Mononuclear cell (primary cell): ENCODE results near the gene SHTN1. TPM values are rescaled to one million over a fixed set of nuclear protein-coding genes. Genes with fewer than 3 reads are reported as not detected.

Source experiments
- H3K27me3 ChIP-seq: 2 replicates; pipeline ENCODE4 v1.6.0; 2011; ENCODE audit warnings: low read length, control low read depth; ENCODE audit not compliant: insufficient read depth
- H3K4me1 ChIP-seq: 2 replicates; pipeline ENCODE4 v1.5.1; 2011; ENCODE audit warnings: mild to moderate bottlenecking, low read length, control low read depth; ENCODE audit not compliant: insufficient read depth
- H3K4me3 ChIP-seq: 2 replicates; pipeline ENCODE4 v1.5.1; 2011; ENCODE audit warnings: mild to moderate bottlenecking, low read length, moderate library complexity
- H3K9me3 ChIP-seq: 2 replicates; pipeline ENCODE4 v1.5.1; 2011; ENCODE audit warnings: low read depth, mild to moderate bottlenecking, control low read depth, low read length
- total RNA-seq: library from RNA; depleted of rRNA; stranded (reverse); fragments of >200 nt; gene quantifications from one replicate; pipeline ENCODE4 v1.2.3, GENCODE V29; 2012

The SHTN1 gene
- total RNA-seq, 1 donor, result 10.0 TPM

DNA sequence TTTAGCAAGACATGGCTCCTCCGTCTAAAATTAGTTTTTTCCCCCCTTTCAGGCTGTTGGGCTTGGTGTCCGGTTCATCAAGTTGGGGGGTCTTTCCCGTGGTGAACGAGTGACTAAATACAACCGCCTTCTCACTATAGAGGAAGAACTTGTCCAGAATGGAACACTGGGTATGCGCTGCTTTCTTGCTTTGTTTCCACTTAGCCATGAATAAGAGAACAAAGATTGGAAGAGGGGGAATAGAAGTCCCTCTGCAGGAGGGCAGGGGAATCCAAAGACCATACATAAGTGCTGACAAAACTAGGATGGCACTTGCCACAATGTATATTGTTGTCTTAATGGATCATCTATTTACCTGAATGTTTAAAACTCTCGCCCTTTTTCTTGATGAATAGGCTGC, 125.2 kb downstream of the SHTN1 start:
- Histone ChIP-seq H3K4me1 (no peaks in the 10 kb centered on the region), H3K9me3 (no peaks in the 10 kb centered on the region), H3K27me3 (no peaks in the 10 kb centered on the region), H3K4me3 (no peak overlapping the region)

DNA sequence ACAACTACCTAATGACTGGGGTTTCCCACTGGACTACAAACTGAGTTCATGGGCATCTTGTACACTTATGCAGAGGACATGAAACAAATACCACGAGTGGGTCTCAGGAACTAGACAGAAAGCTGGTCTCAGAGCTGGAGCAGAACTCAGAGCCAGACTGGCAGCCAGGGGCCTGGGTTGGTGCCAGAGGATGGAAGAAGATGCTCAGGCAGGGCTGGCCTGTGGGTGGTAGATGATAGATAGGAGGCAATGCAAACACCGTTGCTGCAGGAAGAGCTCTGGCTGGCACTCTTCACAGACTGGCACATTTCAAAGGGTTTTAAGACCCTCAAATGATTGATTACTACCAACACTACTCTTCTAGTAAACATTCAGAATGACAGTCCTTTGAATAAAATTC, 126.9 kb downstream of the SHTN1 start:
- Histone ChIP-seq H3K4me3 (no peak overlapping the region), H3K27me3 (no peaks in the 10 kb centered on the region), H3K9me3 (no peaks in the 10 kb centered on the region), H3K4me1 (no peaks in the 10 kb centered on the region)

DNA sequence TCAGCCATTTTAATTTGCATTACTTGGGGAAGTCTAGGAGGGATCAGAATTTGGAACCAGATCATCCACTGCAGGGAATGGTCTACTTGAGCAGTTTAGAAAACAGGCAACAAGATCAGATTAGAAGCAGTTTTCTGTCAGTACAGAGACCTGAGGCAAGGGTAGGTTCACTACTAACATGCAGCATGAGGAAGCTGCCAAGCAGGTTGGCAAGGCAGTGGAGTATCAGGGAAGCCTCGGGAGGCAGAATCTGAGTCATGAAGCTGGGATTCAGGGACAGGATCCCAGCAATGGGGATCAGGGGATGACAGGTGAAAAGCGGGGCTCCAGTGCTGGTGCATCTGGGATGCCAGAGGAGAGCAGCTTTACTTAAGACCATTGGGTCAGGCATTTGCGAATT, 127.6 kb downstream of the SHTN1 start:
- Histone ChIP-seq H3K27me3 (no peaks in the 10 kb centered on the region), H3K4me1 (no peaks in the 10 kb centered on the region), H3K4me3 (no peak overlapping the region)

DNA sequence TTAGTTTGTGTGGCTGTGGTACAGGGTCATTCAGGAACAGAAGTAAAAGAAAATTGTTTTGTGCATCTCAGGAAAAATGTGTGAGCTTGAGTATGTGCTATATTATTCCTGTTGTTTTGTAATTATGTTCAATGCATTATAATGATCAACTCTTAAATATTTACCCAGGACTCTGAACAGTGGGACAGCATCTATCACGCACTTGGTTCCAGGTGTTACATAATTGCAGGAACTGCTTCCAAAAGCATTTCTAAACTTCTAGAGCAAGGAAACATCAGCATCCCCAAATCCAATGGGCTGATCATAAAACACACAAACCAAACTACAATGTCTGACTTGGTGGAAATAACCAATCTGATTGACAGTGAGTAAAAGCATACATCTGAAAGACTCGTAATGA, 129.1 kb downstream of the SHTN1 start:
- H3K4me3 ChIP-seq, result no peak overlapping the region
- no peaks in the 10 kb centered on the region for H3K4me1 ChIP-seq
- H3K27me3 ChIP-seq, result no peaks in the 10 kb centered on the region
- no peaks in the 10 kb centered on the region for H3K9me3 ChIP-seq

More for the DNA sequence above, 127.6 kb downstream of the SHTN1 start:
- H3K9me3 ChIP-seq, result no peaks in the 10 kb centered on the region

DNA sequence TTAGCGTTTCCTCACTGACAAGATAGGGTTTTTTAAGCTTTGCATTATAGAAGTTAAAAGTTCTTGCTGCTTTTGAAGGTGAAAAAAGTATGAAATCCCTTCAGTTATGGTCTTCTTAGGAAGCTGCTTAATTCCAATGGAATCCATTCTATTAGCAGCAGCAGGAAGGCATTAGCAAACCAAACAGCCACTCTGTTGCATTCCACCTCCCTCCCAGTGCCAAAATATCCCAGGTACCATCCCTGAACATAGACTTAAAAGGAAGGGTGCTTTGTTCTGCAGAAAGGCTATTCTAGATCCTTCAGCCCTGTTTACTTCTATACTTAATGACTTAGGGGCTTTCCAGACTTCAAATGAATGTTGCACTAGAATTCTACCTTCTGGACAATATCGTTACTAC, 131.9 kb downstream of the SHTN1 start:
- Histone ChIP-seq H3K4me3 (no peak overlapping the region), H3K27me3 (no peaks in the 10 kb centered on the region), H3K9me3 (no peaks in the 10 kb centered on the region), H3K4me1 (no peaks in the 10 kb centered on the region)

DNA sequence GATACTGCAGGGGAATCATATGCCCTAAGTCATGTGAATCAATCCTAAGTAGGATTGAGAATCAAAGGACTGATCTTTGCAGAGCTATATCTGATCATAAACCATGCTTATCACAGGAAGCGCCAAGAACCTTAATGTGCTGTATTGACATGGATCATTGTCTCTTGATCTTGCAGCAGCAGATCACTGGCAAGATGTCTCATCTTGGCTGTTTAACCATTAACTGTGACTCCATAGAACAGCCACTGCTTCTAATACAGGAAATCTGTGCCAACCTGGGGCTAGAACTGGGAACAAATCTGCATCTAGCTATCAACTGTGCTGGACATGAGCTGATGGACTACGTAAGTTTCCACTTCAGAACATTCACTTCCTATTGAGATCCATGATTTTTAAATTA, 134.0 kb downstream of the SHTN1 start:
- H3K27me3 ChIP-seq, result no peaks in the 10 kb centered on the region
- H3K4me3 ChIP-seq, result no peak overlapping the region
- no peaks in the 10 kb centered on the region for H3K4me1 ChIP-seq
- H3K9me3 ChIP-seq, result no peaks in the 10 kb centered on the region

DNA sequence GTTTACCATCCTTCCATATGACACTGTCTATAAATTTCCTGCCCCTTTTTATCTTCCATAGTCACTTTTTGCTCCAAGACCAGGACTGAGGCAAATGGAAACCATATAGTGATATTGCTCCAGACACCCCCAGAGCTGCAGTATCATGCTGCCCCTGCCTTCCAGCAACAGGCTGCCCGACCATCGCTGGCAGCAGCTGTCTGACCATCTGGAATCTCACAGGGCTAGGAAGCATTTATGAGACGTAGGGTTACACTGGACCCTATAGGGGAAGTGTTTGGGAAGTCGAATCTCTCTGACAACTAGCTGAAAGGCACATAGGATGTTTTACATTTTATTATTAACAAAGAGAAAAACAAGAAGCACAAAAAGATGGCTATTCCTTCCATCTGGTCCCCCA, 136.3 kb downstream of the SHTN1 start:
- Histone ChIP-seq H3K4me3 (no peak overlapping the region), H3K9me3 (no peaks in the 10 kb centered on the region), H3K4me1 (no peaks in the 10 kb centered on the region), H3K27me3 (no peaks in the 10 kb centered on the region)

DNA sequence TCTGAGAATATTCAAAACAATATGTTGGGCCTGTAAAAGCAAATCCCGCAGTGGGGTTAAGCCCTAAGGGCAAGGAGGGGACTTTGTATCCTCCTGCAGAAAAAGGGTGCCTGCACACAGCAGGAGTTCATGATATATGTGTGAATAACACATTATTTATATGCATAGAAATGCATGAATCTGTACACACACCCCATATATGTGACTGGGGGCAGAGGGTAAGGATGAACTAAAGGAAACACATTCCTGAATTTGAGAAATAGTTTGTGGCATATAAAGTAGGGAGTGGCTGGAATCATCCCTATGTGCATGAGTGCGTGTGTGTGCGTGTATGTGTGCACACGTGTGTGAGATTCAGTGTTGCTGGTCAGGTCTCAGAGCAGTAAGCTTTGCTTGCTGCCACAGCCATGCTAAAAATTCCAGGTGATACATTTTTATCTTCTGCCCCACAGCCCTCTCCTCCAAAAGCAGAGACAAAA, 136.8 kb downstream of the SHTN1 start:
- Histone ChIP-seq H3K27me3 (no peaks in the 10 kb centered on the region), H3K4me3 (no peak overlapping the region), H3K9me3 (no peaks in the 10 kb centered on the region), H3K4me1 (no peaks in the 10 kb centered on the region)

DNA sequence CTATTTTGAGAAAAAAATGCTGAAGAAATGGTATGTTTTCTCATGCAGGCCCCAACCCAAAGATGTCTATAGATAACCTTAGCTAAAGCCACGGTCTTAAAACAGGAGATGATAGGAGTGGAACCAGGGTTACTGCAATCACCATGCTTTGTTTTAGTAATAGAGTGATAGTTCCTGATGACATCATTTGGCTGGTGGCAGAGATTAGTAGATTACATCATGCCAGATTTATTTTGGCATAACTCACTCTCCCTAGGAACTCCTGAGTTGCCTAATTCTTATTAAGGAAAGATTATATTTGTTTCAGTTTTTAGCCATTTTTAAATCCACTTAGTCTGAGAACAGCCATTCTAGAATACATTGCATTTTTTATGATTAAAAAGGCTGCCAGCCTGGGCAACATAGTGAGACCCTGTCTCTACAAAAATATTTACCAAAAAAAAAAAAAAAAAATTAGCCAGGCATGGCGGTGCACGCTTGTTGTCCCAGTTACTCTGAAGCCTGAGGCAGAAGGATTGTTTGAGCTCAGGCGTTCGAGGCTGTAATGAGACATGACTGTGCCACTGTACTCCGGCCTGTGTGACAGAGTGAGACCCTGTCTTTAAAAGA, 137.9 kb downstream of the SHTN1 start:
- H3K4me1 ChIP-seq, result no peaks in the 10 kb centered on the region
- no peaks in the 10 kb centered on the region for H3K9me3 ChIP-seq
- H3K27me3 ChIP-seq, result no peaks in the 10 kb centered on the region
- H3K4me3 ChIP-seq, result no peak overlapping the region

DNA sequence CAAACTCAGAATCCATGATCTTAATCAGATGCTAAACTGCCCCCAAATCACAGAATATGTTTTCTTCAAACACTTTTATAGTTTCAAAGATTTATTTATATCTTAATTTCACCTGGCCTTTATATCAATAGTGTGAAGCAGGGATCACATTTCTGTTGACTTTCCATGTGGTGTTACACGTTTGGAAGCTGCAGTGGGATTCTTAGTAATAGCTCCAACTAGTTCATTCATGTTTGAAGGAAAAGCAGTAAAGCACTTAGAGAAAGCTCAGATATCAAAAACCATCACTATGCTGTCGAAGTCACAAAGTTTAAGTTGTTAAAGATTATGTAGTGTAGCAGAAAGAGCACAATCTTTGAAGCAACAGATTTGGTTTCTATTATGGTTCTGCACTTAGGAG, 138.9 kb downstream of the SHTN1 start:
- Histone ChIP-seq H3K27me3 (no peaks in the 10 kb centered on the region), H3K9me3 (no peaks in the 10 kb centered on the region), H3K4me1 (no peaks in the 10 kb centered on the region), H3K4me3 (no peak overlapping the region)

DNA sequence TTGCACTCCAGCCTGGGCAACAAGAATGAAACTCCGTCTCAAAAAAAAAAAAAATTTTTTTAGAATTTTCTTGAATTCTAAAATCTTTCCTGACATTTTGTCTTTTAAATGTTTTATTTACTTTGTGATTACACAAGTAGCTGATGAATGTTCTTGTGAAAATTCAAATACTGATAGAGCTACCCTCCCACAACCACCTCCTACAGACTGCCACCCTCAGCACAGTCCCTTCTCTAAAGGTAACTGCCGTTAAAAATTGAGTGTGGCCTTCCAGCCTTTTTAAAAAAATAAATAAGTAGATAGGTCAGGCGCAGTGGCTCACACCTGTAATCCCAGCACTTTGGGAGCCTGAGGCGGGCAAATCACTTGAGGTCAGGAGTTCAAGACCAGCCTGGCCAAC, 140.6 kb downstream of the SHTN1 start:
- H3K4me1 ChIP-seq, result no peaks in the 10 kb centered on the region
- no peaks in the 10 kb centered on the region for H3K9me3 ChIP-seq
- H3K4me3 ChIP-seq, result no peak overlapping the region
- no peaks in the 10 kb centered on the region for H3K27me3 ChIP-seq

DNA sequence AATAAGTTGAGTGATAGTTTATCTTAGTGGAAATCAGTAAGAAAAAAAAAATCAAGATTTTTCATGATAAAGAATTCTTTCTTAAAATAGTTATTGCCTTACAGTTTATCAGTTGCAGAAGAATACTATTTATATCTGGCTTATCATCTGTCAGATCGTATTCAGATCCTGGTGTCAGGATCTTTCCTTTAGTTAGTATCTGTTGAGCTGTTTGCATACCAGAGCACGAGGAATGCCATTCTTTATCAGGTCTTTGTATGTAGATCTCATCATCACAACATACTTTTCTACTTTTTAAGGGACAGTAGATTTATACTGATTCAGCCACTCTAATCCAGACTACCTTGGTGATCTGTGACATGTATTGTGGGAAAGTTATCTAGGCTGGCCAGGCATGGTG, 143.2 kb downstream of the SHTN1 start:
- Histone ChIP-seq H3K27me3 (no peaks in the 10 kb centered on the region), H3K4me1 (no peaks in the 10 kb centered on the region), H3K4me3 (no peak overlapping the region), H3K9me3 (no peaks in the 10 kb centered on the region)

DNA sequence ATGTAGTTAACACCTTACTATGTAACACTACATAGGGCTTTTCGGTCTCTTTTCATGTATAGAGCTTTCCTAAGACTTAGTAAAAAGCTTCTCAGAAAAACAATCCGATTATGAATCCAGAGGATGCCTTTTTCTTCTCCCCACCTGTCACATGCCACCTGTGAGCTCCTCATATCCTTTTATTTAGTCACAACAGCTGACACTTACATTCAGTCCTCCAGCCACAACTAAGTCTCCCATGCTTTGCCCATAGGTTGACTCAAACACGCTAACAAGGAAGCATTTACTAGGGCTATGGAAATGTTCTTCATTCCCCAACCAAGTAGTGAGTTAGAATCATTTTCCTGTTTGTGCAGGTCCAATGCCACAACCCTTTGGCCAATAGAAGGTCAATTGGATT, 147.8 kb downstream of the SHTN1 start:
- peaks cover 3% of the 10 kb centered on the region for H3K27me3 ChIP-seq
- no peaks in the 10 kb centered on the region for H3K9me3 ChIP-seq
- H3K4me3 ChIP-seq, result no peak overlapping the region
- H3K4me1 ChIP-seq, result no peaks in the 10 kb centered on the region

DNA sequence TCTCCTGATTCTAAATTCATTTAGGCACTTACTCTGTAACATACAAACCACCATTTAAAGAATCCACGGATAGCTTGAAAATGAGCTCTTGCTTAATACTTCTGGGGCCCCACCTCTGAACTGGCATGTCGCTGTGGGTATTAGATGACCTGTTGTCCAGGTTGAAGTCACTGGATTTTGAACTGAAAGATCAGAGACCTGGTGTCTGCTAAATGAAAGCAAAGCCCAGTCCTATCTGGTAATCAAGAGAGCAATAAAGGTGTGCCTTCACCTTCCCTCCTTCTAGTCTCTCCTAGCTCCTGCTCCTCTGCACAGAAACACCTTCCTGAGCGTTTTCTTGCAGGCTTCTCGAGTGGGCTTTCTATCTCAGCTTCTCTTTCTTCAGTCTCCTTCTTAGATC, 151.3 kb downstream of the SHTN1 start:
- Histone ChIP-seq H3K4me3 (no peak overlapping the region), H3K4me1 (no peaks in the 10 kb centered on the region), H3K27me3 (peaks cover 29% of the 10 kb centered on the region), H3K9me3 (no peaks in the 10 kb centered on the region)

DNA sequence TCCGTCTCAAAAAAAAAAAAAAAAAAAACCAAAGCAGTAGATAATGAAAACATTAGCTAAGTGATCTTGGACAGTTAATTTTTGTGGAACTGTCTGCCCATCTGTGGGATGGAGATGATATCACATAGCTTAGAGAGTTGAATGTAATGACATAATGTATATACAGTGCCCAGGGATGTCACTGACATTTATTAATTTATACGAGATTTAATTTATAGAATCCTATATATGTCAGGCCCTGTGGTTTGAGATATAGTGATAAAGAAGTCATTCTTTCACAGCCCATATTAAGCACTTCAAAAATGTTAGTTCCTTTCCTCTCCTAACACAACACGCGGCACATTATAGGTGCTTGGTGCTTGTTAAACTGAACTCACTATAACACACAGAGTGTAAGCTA, 151.7 kb downstream of the SHTN1 start:
- no peaks in the 10 kb centered on the region for H3K4me1 ChIP-seq
- no peaks in the 10 kb centered on the region for H3K9me3 ChIP-seq
- H3K27me3 ChIP-seq, result peaks cover 33% of the 10 kb centered on the region
- no peak overlapping the region for H3K4me3 ChIP-seq

DNA sequence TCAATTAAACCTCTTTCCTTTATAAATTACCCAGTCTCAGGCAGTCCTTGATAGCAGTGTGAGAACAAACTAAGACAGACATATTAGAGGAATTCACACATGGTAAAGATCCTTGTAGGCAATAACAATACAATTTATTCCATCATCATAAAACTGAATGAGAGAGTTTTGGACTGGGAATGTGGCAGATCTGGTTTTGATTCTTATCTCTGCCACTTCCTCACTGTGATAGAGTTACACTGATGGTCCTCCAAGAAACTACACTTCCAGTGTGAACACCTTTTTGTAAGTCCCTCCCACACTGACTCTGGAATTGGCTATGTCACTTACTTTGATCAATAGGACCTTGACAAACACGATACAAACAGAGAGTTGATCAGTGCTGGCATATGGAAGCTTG, 152.7 kb downstream of the SHTN1 start:
- no peak overlapping the region for H3K4me3 ChIP-seq
- no peaks in the 10 kb centered on the region for H3K4me1 ChIP-seq
- H3K9me3 ChIP-seq, result no peaks in the 10 kb centered on the region

More for the DNA sequence above, 152.7 kb downstream of the SHTN1 start:
- H3K27me3 ChIP-seq, result peaks cover 42% of the 10 kb centered on the region
